A172 (cell line): ENCODE measurements around the gene OR5AU1. TPM values are rescaled to one million over a fixed set of nuclear protein-coding genes. Genes with fewer than 3 reads are reported as not detected.

Experiments
- DNase-seq: peaks from one replicate; pipeline ENCODE4 v3.0.0-alpha.2; 2015; ENCODE audit warnings: low spot score
- total RNA-seq: library from RNA; depleted of rRNA; stranded (reverse); fragments of >200 nt; shearing (Covaris generic); gene quantifications from 2 replicates; pipeline ENCODE4 v1.2.3, GENCODE V29; 2014; rRNA removed

The OR5AU1 gene
- total RNA-seq, 1 experiment from 2014 or later = not detected

DNA sequence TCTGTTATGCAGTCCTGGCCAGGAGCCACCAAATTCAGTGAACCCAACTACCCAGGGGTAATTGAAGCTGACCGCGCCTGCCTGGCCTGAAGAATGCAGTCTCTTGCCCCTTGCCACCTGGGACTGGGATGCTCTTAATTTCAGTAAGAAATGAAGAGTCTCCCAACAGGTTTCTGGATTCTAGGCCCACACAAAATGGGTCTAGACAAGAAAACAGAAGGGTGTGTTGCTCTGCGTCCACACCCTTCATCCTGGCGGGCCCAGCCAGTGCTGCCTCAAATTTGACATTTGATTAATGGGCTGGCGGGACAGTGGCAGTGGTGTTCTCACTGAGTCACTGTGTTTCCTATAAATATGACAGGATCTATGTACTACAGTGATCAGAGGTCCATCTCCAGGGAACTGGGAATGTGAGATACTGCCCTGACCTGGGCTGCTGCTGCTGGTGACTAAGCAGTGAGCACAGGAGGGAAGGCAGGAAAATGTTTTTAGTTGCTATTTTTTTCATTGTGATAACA lies 48.5 kb downstream of the OR5AU1 start:
- DNase-seq = no peak

DNA sequence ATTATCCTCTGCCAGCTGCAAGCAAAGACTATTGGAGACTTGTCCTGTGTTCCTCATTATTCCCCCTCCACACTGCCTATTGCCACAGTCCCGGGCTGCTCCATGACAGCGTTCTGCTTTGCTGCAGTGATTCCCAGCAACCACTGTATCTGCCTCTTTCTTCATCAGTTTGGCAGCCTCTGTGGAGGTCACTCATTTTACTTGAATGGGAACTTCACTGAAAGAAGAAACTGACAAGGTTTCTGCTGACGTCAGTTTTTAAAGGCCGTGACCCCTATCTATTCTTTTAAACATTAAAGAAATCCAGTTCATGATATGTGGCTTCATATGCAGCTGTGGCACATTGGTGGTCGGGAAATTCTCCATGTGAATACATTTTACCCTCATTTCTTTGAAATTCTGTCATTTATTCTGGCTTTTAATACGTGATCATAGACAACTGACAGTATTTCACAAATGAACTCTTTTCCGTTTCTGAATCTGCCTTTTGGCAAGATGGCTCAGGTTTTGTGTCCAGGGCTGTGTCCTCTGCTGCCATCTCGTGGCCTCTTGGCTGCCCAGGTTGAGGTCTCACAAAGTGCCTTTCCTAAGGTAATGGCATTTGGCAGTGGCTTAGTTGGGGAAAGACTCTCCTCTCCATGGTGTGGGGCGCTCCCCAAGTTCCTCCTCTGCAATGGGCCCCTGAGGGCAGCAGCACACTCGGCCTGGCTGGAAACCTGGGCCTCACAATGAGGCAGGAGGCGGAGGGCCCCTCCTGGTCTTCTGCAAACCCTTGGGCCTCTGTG lies 49.2 kb downstream of the OR5AU1 start:
- peak; percentile 58 for DNase-seq

DNA sequence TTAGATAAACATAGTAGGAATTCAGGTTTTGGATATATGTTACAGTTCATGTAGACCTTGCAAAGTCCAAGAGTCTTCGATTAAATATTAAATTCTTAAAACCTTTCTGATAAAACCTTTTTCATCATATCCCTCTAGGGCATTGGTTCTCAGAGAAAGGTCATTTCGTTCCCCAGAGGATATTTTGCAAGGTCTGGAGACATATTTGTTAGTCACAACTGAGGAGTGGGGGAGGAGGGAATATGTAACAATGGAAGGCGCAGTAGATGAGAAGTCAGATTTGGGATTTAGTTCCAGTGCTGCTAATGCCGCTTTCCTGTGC lies 49.7 kb downstream of the OR5AU1 start:
- no peak for DNase-seq

DNA sequence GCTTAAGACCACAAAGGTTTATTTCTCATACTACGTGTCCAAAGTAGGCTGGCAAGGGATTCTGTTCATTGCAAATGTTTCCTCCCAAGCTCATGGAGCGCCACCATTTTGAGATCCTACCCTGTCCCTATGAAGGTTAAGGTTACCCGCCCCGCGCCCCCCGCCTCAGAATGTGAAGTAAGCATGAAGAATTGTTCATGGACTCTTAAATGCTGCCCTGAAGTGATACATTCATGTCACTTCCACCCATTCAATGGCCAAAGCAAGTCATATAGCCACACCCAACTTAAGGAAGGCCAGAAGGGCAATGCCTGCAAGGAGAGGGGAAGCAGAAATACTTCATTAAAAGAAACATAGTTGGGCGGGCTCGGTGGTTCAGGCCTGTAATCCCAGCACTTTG lies 50.8 kb downstream of the OR5AU1 start:
- DNase-seq = no peak

Other genes starting within 250 kb of the OR5AU1 start
- gene RNASE2, start 200.6 kb downstream of the OR5AU1 start, total RNA-seq = not detected in 2 replicates
- gene METTL17, start 166.1 kb downstream of the OR5AU1 start, total RNA-seq = 55.4 and 71.8 TPM in 2 replicates
- not detected in 2 replicates for gene SLC39A2, start 156.8 kb downstream of the OR5AU1 start, total RNA-seq
- 7.5 and 9.0 TPM in 2 replicates for gene NDRG2, start 131.0 kb downstream of the OR5AU1 start, total RNA-seq
- not detected in 2 replicates for gene TPPP2, start 125.8 kb downstream of the OR5AU1 start, total RNA-seq
- not detected in 2 replicates for gene RNASE13, start 121.3 kb downstream of the OR5AU1 start, total RNA-seq
- not detected in 2 replicates for gene RNASE7, start 113.7 kb downstream of the OR5AU1 start, total RNA-seq
- gene RNASE8, start 98.2 kb downstream of the OR5AU1 start, total RNA-seq = not detected in 2 replicates
- gene ARHGEF40, start 85.8 kb downstream of the OR5AU1 start, total RNA-seq = 19.8 and 21.2 TPM in 2 replicates
- gene ZNF219, start 57.4 kb downstream of the OR5AU1 start, total RNA-seq = 5.9 and 12.0 TPM in 2 replicates
- 0.17 TPM in 1 of 2 replicates, not detected in the other for gene TMEM253, start 55.0 kb downstream of the OR5AU1 start, total RNA-seq
- 856 and 922 TPM in 2 replicates for gene HNRNPC, start 113.4 kb upstream of the OR5AU1 start, total RNA-seq
- gene RPGRIP1, start 124.0 kb upstream of the OR5AU1 start, total RNA-seq = not detected in 2 replicates
- 77.8 and 84.0 TPM in 2 replicates for gene SUPT16H, start 228.0 kb upstream of the OR5AU1 start, total RNA-seq